C4-2B (cell line): ENCODE data around the gene SPRR2G.

Experiments
- ZFX ChIP-seq: fragments of 450-650 bp; IDR thresholded peaks from 2 replicates; pipeline ENCODE4 v1.6.1; 2017
- TF ChIP-seq, protein P1 (sequence below): fragments of 450-650 bp; conservative IDR thresholded peaks from 2 replicates; pipeline ENCODE4 v1.5.1; 2017; ENCODE audit warnings: mild to moderate bottlenecking

DNA sequence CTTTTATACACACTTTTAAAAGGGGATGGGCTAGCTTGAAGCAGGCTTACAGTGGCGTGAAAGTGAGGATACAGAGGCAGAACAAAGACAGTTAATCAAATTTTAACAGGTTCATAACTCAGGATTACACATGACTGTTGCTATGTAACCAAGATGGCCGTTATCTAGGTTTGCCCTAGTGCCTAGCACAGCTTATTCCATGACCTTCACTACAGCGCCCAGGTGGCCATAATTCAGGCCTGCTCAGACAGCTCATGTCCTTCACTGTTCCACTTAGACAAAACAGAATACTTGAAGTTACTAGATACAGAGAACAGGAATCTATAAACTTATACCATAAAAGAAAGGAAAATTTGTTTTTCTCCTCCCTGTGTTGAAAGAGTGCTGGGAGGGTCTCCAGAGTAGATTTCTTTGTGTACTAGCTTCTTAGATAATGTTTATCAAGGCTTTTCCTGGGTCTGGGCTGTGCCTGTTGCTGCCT lies 31.2 kb downstream of the SPRR2G start:
- TF ChIP-seq, protein P1, sequence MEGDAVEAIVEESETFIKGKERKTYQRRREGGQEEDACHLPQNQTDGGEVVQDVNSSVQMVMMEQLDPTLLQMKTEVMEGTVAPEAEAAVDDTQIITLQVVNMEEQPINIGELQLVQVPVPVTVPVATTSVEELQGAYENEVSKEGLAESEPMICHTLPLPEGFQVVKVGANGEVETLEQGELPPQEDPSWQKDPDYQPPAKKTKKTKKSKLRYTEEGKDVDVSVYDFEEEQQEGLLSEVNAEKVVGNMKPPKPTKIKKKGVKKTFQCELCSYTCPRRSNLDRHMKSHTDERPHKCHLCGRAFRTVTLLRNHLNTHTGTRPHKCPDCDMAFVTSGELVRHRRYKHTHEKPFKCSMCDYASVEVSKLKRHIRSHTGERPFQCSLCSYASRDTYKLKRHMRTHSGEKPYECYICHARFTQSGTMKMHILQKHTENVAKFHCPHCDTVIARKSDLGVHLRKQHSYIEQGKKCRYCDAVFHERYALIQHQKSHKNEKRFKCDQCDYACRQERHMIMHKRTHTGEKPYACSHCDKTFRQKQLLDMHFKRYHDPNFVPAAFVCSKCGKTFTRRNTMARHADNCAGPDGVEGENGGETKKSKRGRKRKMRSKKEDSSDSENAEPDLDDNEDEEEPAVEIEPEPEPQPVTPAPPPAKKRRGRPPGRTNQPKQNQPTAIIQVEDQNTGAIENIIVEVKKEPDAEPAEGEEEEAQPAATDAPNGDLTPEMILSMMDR, result no peak
- no peak for TF ChIP-seq ZFX
